Activated T-cell treated with anti-CD3 and anti-CD28 coated beads for 1 hour (primary cell): ENCODE results near the gene ZNF750.

Experiments used
- DNase-seq: peaks from one replicate; pipeline ENCODE4 v3.0.0-alpha.2; 2020; ENCODE audit warnings: low read depth

Gene ZNF750

GRCh38 chr17:82872591-82873520 is 33.0 kb upstream of the ZNF750 start:
- DNase-seq: no peak

- DNase-seq: no peak
Measured at GRCh38 chr17:82871776-82872561, 32.1 kb upstream of the ZNF750 start.

- no peak for DNase-seq
Measured at GRCh38 chr17:82871056-82871775, 31.4 kb upstream of the ZNF750 start.

GRCh38 chr17:82870541-82870940 is 30.7 kb upstream of the ZNF750 start:
- no peak for DNase-seq

- no peak for DNase-seq
Measured at GRCh38 chr17:82870091-82870491, 30.3 kb upstream of the ZNF750 start.

GRCh38 chr17:82869536-82869935 is 29.7 kb upstream of the ZNF750 start:
- DNase-seq: no peak

- no peak for DNase-seq
Measured at GRCh38 chr17:82868715-82869131, 28.9 kb upstream of the ZNF750 start.

- no peak for DNase-seq
Measured at GRCh38 chr17:82867763-82868325, 28.0 kb upstream of the ZNF750 start.

- DNase-seq: no peak
Measured at GRCh38 chr17:82866590-82867191, 26.9 kb upstream of the ZNF750 start.

- DNase-seq: no peak
Measured at GRCh38 chr17:82865774-82866395, 26.1 kb upstream of the ZNF750 start.

GRCh38 chr17:82865274-82865673 is 25.5 kb upstream of the ZNF750 start:
- no peak for DNase-seq

- DNase-seq: no peak
Measured at GRCh38 chr17:82864713-82865248, 25.0 kb upstream of the ZNF750 start.

- peak; percentile 68 for DNase-seq
Measured at GRCh38 chr17:82863941-82864712, 24.3 kb upstream of the ZNF750 start.

GRCh38 chr17:82863383-82863940 is 23.6 kb upstream of the ZNF750 start:
- DNase-seq: no peak

- DNase-seq: no peak
Measured at GRCh38 chr17:82862737-82863382, 23.0 kb upstream of the ZNF750 start.

- DNase-seq: no peak
Measured at GRCh38 chr17:82862191-82862590, 22.4 kb upstream of the ZNF750 start.

GRCh38 chr17:82861393-82861775 is 21.6 kb upstream of the ZNF750 start:
- DNase-seq: no peak

GRCh38 chr17:82860606-82861392 is 21.0 kb upstream of the ZNF750 start:
- DNase-seq: no peak
